ENCODE results near the gene YJU2.

Gene YJU2

GRCh38 chr19:4246767-4247593 is at the start of gene YJU2:
TSS of gene YJU2 (plus strand) at chr19:4247080. CDS start at chr19:4247147, 67 bp downstream.
- TF ChIP-seq CTCF (IDR thresholded peaks at IDR 0.05): no peak
- peak within 1 kb of the TSS; percentile 99 for H3K27ac ChIP-seq
- H3K36me3 ChIP-seq: peaks cover 29% of the 10 kb centered on the region
- H3K4me3 ChIP-seq (ENCODE audit: low read depth in 1 of 2, low read length in 1 of 2): peak within 1 kb of the TSS; percentile 84 to 91
- peaks cover 13% of the 10 kb centered on the region for H3K27me3 ChIP-seq
- H3K9me3 ChIP-seq: no peaks in the 10 kb centered on the region
- peaks cover 7 to 10% of the 10 kb centered on the region in 2 experiments for H3K4me1 ChIP-seq (ENCODE audit: control insufficient read depth in 1 of 2, insufficient read depth in 1 of 2, low read depth in 1 of 2, low read length in 1 of 2)

- no peaks in the 10 kb centered on the region for H3K9me3 ChIP-seq
- no peak for TF ChIP-seq CTCF (IDR thresholded peaks at IDR 0.05)
- no peaks in the 10 kb centered on the region for H3K4me1 ChIP-seq (ENCODE audit: control insufficient read depth in 1 of 2, insufficient read depth in 1 of 2, low read depth in 1 of 2, low read length in 1 of 2)
- H3K36me3 ChIP-seq: no peaks in the 10 kb centered on the region
- H3K4me3 ChIP-seq (ENCODE audit: low read depth in 1 of 2, low read length in 1 of 2): no peak overlapping the region
- H3K27ac ChIP-seq: no peak overlapping the region
- H3K27me3 ChIP-seq: peaks cover 88% of the 10 kb centered on the region
These were observed 49.7 kb upstream of the YJU2 start for GRCh38 chr19:4197228-4197624.

- H3K27me3 ChIP-seq: peaks cover 93% of the 10 kb centered on the region
- TF ChIP-seq CTCF (IDR thresholded peaks at IDR 0.05): no peak
- H3K9me3 ChIP-seq: no peaks in the 10 kb centered on the region
- no peak overlapping the region for H3K4me3 ChIP-seq (ENCODE audit: low read depth in 1 of 2, low read length in 1 of 2)
- no peak overlapping the region for H3K27ac ChIP-seq
- no peaks in the 10 kb centered on the region for H3K36me3 ChIP-seq
- H3K4me1 ChIP-seq (ENCODE audit: control insufficient read depth in 1 of 2, insufficient read depth in 1 of 2, low read depth in 1 of 2, low read length in 1 of 2): no peaks in the 10 kb centered on the region
These were observed 49.0 kb upstream of the YJU2 start for GRCh38 chr19:4197625-4198466.

- peaks cover 89% of the 10 kb centered on the region for H3K27me3 ChIP-seq
- H3K4me3 ChIP-seq (ENCODE audit: low read depth in 1 of 2, low read length in 1 of 2): no peak overlapping the region
- H3K27ac ChIP-seq: no peak overlapping the region
- no peaks in the 10 kb centered on the region for H3K4me1 ChIP-seq (ENCODE audit: control insufficient read depth in 1 of 2, insufficient read depth in 1 of 2, low read depth in 1 of 2, low read length in 1 of 2)
- no peak for TF ChIP-seq CTCF (IDR thresholded peaks at IDR 0.05)
- no peaks in the 10 kb centered on the region for H3K9me3 ChIP-seq
- no peaks in the 10 kb centered on the region for H3K36me3 ChIP-seq
These were observed 48.3 kb upstream of the YJU2 start for GRCh38 chr19:4198467-4199126.

- TF ChIP-seq CTCF (IDR thresholded peaks at IDR 0.05): no peak
- Histone ChIP-seq H3K4me1 (ENCODE audit: control insufficient read depth in 1 of 2, insufficient read depth in 1 of 2, low read depth in 1 of 2, low read length in 1 of 2) (no peaks in the 10 kb centered on the region), H3K27ac (no peak overlapping the region), H3K9me3 (no peaks in the 10 kb centered on the region), H3K36me3 (no peaks in the 10 kb centered on the region), H3K4me3 (ENCODE audit: low read depth in 1 of 2, low read length in 1 of 2) (no peak overlapping the region), H3K27me3 (peaks cover 77% of the 10 kb centered on the region)
These were observed 47.1 kb upstream of the YJU2 start for GRCh38 chr19:4199699-4200293.
